Loucy (cell line): ENCODE measurements around the gene MPPE1.

Experiments used
- H2AFZ ChIP-seq: fragments of 200-600 bp; sonication (generic); 2 replicates; pipeline ENCODE4 v1.6.0; 2016; ENCODE audit warnings: antibody characterized with exemption, mild to moderate bottlenecking, low read length, moderate library complexity
- H3F3A ChIP-seq: fragments of 200-600 bp; 2 replicates; pipeline ENCODE4 v1.6.0; 2016; ENCODE audit warnings: antibody characterized with exemption, low read depth, mild to moderate bottlenecking
- H3K27me3 ChIP-seq: fragments of 200-600 bp; sonication (generic); 2 replicates; pipeline ENCODE4 v1.6.1; 2014; ENCODE audit warnings: low read length, mild to moderate bottlenecking; ENCODE audit not compliant: insufficient read depth, poor library complexity, severe bottlenecking
- H3K36me3 ChIP-seq: fragments of 200-600 bp; sonication (generic); 2 replicates; pipeline ENCODE4 v1.6.1; 2016; ENCODE audit warnings: low read length; ENCODE audit not compliant: insufficient read depth
- H3K4me1 ChIP-seq: fragments of 200-600 bp; sonication (generic); 2 replicates; pipeline ENCODE4 v1.5.1; 2014; ENCODE audit warnings: low read length, mild to moderate bottlenecking; ENCODE audit not compliant: insufficient read depth, poor library complexity, severe bottlenecking
- H3K4me2 ChIP-seq: fragments of 200-600 bp; sonication (generic); 2 replicates; pipeline ENCODE4 v1.6.0; 2014; ENCODE audit warnings: antibody characterized with exemption, low read length, low read depth, mild to moderate bottlenecking; ENCODE audit not compliant: poor library complexity, severe bottlenecking
- H3K4me3 ChIP-seq: fragments of 200-600 bp; sonication (generic); 2 replicates; pipeline ENCODE4 v1.5.1; 2014; ENCODE audit warnings: low read length, mild to moderate bottlenecking, mixed read lengths; ENCODE audit not compliant: poor library complexity, severe bottlenecking
- H3K79me2 ChIP-seq: fragments of 200-600 bp; sonication (generic); 2 replicates; pipeline ENCODE4 v1.6.1; 2014; ENCODE audit warnings: low read length; ENCODE audit not compliant: insufficient read depth
- H3K9ac ChIP-seq: fragments of 200-600 bp; sonication (generic); 2 replicates; pipeline ENCODE4 v1.6.0; 2014; ENCODE audit warnings: mild to moderate bottlenecking, low read depth, low read length, moderate library complexity; ENCODE audit not compliant: poor library complexity, severe bottlenecking
- H3K9me2 ChIP-seq: fragments of 200-600 bp; sonication (generic); replicated peaks from 2 replicates; pipeline ENCODE4 v1.6.1; 2016; ENCODE audit warnings: low read depth, low read length, mixed read lengths
- H3K9me3 ChIP-seq: fragments of 200-600 bp; sonication (generic); 2 replicates; pipeline ENCODE4 v1.6.1; 2014; ENCODE audit warnings: mild to moderate bottlenecking, antibody characterized with exemption, low read length, low read depth; ENCODE audit not compliant: insufficient read depth
- H4K20me1 ChIP-seq: fragments of 200-600 bp; sonication (generic); 2 replicates; pipeline ENCODE4 v1.6.0; 2014; ENCODE audit warnings: antibody characterized with exemption, low read length, mild to moderate bottlenecking; ENCODE audit not compliant: insufficient read depth, poor library complexity, severe bottlenecking
- CTCF ChIP-seq: fragments of 200-600 bp; sonication (generic); conservative IDR thresholded peaks from 2 replicates; pipeline ENCODE4 v1.5.1; 2014; ENCODE audit warnings: mild to moderate bottlenecking, antibody characterized with exemption, low read length
- EZH2phosphoT487 ChIP-seq: fragments of 200-600 bp; IDR thresholded peaks from 2 replicates; pipeline ENCODE4 v1.6.1; 2018; ENCODE audit warnings: antibody characterized with exemption, mild to moderate bottlenecking, moderate library complexity, borderline replicate concordance

The MPPE1 gene

GRCh38 chr18:11909061-11909455, 941 bp upstream of the MPPE1 start:
- no peaks in the 10 kb centered on the region for H3K9me3 ChIP-seq
- H4K20me1 ChIP-seq: no peaks in the 10 kb centered on the region
- no peaks in the 10 kb centered on the region for H3K36me3 ChIP-seq
- H3K4me2 ChIP-seq: peak overlapping the region; percentile 95
- H2AFZ ChIP-seq: peak overlapping the region; percentile 98
- peaks cover 25% of the 10 kb centered on the region for H3K4me1 ChIP-seq
- no peaks in the 10 kb centered on the region for H3K27me3 ChIP-seq
- no peaks in the 10 kb centered on the region for H3K9me2 ChIP-seq
- peak overlapping the region; percentile 99 for H3K4me3 ChIP-seq
- peak overlapping the region; percentile 94 for H3K9ac ChIP-seq
- TF ChIP-seq CTCF (no peak), EZH2phosphoT487 (no peak)
- H3K79me2 ChIP-seq: peaks cover 14% of the 10 kb centered on the region
- no peaks in the 10 kb centered on the region for H3F3A ChIP-seq

GRCh38 chr18:11906926-11907874, 917 bp downstream of the MPPE1 start:
- Histone ChIP-seq H4K20me1 (no peaks in the 10 kb centered on the region), H2AFZ (peak overlapping the region; percentile 98), H3K36me3 (no peaks in the 10 kb centered on the region), H3K27me3 (no peaks in the 10 kb centered on the region), H3K9ac (peak overlapping the region; percentile 94), H3K4me1 (peaks cover 39% of the 10 kb centered on the region), H3K9me2 (no peaks in the 10 kb centered on the region), H3F3A (no peaks in the 10 kb centered on the region), H3K4me3 (peak overlapping the region; percentile 99), H3K79me2 (peaks cover 14% of the 10 kb centered on the region), H3K9me3 (no peaks in the 10 kb centered on the region), H3K4me2 (peak overlapping the region; percentile 95)
- TF ChIP-seq CTCF (no peak), EZH2phosphoT487 (no peak)

- Histone ChIP-seq H3K4me1 (peaks cover 39% of the 10 kb centered on the region), H3K79me2 (peaks cover 14% of the 10 kb centered on the region), H3K4me3 (no peak overlapping the region), H3K4me2 (peak overlapping the region; percentile 9), H3K9ac (no peak overlapping the region), H3K36me3 (no peaks in the 10 kb centered on the region), H2AFZ (no peak overlapping the region), H3K27me3 (no peaks in the 10 kb centered on the region), H3F3A (no peaks in the 10 kb centered on the region), H4K20me1 (no peaks in the 10 kb centered on the region), H3K9me2 (no peaks in the 10 kb centered on the region), H3K9me3 (no peaks in the 10 kb centered on the region)
- TF ChIP-seq EZH2phosphoT487 (no peak), CTCF (no peak)
These were observed 1.9 kb downstream of the MPPE1 start for GRCh38 chr18:11906176-11906575.
